ENCODE measurements around the gene FGF14.
"Not testable (repeated sequence)": the region's sequence is repeated elsewhere in the genome, so short reads cannot be mapped to it uniquely, and the experiment has no call there.

The FGF14 gene

GRCh38 chr13:102068323-102068722 lies 333.5 kb downstream of the FGF14 start:
- not testable (repeated sequence) for DNase-seq (ENCODE audit: extremely low read depth in 1 of 2, low read depth in 1 of 2)

GRCh38 chr13:102055090-102055779 lies 346.6 kb downstream of the FGF14 start:
- DNase-seq (ENCODE audit: extremely low read depth in 1 of 2, low read depth in 1 of 2): no peak

GRCh38 chr13:102049853-102050252 lies 352.0 kb downstream of the FGF14 start:
- no peak for DNase-seq (ENCODE audit: extremely low read depth in 1 of 2, low read depth in 1 of 2)

- DNase-seq (ENCODE audit: extremely low read depth in 1 of 2, low read depth in 1 of 2): no peak
Measured at GRCh38 chr13:102045731-102046130, 356.1 kb downstream of the FGF14 start.

- DNase-seq (ENCODE audit: extremely low read depth in 1 of 2, low read depth in 1 of 2): no peak
Measured at GRCh38 chr13:102042746-102043145, 359.1 kb downstream of the FGF14 start.

- DNase-seq (ENCODE audit: extremely low read depth in 1 of 2, low read depth in 1 of 2): no peak
Measured at GRCh38 chr13:102041544-102041943, 360.3 kb downstream of the FGF14 start.

- DNase-seq (ENCODE audit: extremely low read depth in 1 of 2, low read depth in 1 of 2): no peak
Measured at GRCh38 chr13:102040812-102041211, 361.0 kb downstream of the FGF14 start.

GRCh38 chr13:102039264-102039663 lies 362.6 kb downstream of the FGF14 start:
- no peak for DNase-seq (ENCODE audit: extremely low read depth in 1 of 2, low read depth in 1 of 2)

GRCh38 chr13:102038787-102039186 lies 363.1 kb downstream of the FGF14 start:
- DNase-seq (ENCODE audit: extremely low read depth in 1 of 2, low read depth in 1 of 2): no peak

GRCh38 chr13:102035969-102036368 lies 365.9 kb downstream of the FGF14 start:
- DNase-seq (ENCODE audit: extremely low read depth in 1 of 2, low read depth in 1 of 2): no peak

- DNase-seq (ENCODE audit: extremely low read depth in 1 of 2, low read depth in 1 of 2): no peak
Measured at GRCh38 chr13:102033857-102034331, 368.0 kb downstream of the FGF14 start.

GRCh38 chr13:102033386-102033785 lies 368.5 kb downstream of the FGF14 start:
- no peak for DNase-seq (ENCODE audit: extremely low read depth in 1 of 2, low read depth in 1 of 2)

- DNase-seq (ENCODE audit: extremely low read depth in 1 of 2, low read depth in 1 of 2): no peak
Measured at GRCh38 chr13:102028868-102029267, 373.0 kb downstream of the FGF14 start.

GRCh38 chr13:102028206-102028605 lies 373.6 kb downstream of the FGF14 start:
- no peak for DNase-seq (ENCODE audit: extremely low read depth in 1 of 2, low read depth in 1 of 2)

GRCh38 chr13:102021777-102022176 lies 380.1 kb downstream of the FGF14 start:
- no peak for DNase-seq (ENCODE audit: extremely low read depth in 1 of 2, low read depth in 1 of 2)

GRCh38 chr13:102020611-102021216 lies 381.1 kb downstream of the FGF14 start:
- no peak for DNase-seq (ENCODE audit: extremely low read depth in 1 of 2, low read depth in 1 of 2)

- DNase-seq (ENCODE audit: extremely low read depth in 1 of 2, low read depth in 1 of 2): no peak
Measured at GRCh38 chr13:102018716-102019115, 383.1 kb downstream of the FGF14 start.

GRCh38 chr13:102017248-102017647 lies 384.6 kb downstream of the FGF14 start:
- DNase-seq (ENCODE audit: extremely low read depth in 1 of 2, low read depth in 1 of 2): no peak

- no peak for DNase-seq (ENCODE audit: extremely low read depth in 1 of 2, low read depth in 1 of 2)
Measured at GRCh38 chr13:102012299-102013293, 389.3 kb downstream of the FGF14 start.

GRCh38 chr13:102011455-102011854 lies 390.4 kb downstream of the FGF14 start:
- not testable (repeated sequence) for DNase-seq (ENCODE audit: extremely low read depth in 1 of 2, low read depth in 1 of 2)

- no peak for DNase-seq (ENCODE audit: extremely low read depth in 1 of 2, low read depth in 1 of 2)
Measured at GRCh38 chr13:102003848-102004570, 397.8 kb downstream of the FGF14 start.

All from activated CD8-positive, alpha-beta memory T cell treated with anti-CD3 and anti-CD28 coated beads for 1 hour (primary cell).